ENCODE results near the gene RAB26.

RAB26 gene

GRCh38 chr16:2159175-2159838, 10.9 kb downstream of the RAB26 start:
- no peak for DNase-seq (ENCODE audit: low spot score)

DNA sequence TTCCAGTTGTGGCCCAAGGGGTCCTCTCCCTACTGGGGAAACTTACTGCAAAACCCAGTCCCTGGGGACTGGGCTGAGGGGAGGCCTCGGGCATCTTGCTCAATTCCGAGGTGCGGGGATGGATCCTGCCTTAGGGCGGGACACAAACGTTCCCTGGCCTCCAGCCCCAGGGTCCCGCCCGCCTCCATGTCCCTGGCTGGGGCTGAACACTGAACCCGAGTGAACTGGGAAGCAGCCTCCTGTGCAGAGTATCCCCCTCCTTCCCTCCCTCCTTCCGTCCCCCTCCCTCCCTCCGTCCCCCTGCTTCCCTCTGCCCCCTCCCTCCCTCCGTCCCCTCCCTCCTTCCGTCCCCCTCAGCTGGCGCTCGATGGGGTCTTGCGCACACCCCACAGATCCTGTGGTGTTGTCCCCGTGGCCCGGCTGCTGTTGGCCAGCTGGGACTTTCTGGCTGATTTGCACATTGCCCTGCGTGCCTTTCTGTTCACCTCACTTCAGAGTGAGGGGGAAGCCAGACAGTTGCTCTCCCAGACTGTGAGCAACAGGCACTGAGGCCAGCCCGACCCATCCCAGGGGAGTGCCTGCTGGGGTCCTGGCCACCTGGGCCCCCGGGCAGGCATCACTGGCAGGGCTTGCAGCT, 12.6 kb downstream of the RAB26 start:
- no peak for DNase-seq (ENCODE audit: low spot score)

- DNase-seq (ENCODE audit: low spot score), result no peak
Measured at GRCh38 chr16:2161911-2162310, 13.5 kb downstream of the RAB26 start.

DNA sequence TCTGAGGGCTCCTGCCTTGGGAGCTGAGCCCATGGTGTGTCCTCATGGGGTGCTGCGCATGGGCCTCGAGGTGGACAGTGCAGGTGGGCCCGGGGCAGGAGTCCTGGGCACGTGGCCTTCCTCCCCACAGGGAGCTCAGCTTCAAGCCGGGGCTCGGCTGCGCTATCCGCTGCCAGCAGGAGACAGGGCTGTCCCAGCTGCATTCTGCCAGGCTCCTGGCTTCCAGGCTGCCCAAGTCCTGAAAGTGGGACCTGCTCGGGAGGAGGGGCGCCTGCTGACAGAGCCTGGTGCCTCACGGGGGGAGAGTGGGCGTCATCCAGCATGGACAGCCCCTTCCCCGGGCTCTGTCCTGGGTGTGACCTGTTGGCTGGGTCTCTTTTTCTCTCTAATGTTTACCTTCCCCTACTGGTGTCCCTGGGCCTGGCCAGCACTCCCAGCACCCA, 14.3 kb downstream of the RAB26 start:
- no peak for DNase-seq (ENCODE audit: low spot score)

GRCh38 chr16:2163211-2163881, 14.9 kb downstream of the RAB26 start:
- no peak for DNase-seq (ENCODE audit: low spot score)

- no peak for DNase-seq (ENCODE audit: low spot score)
Measured at GRCh38 chr16:2165861-2166260, 17.4 kb downstream of the RAB26 start.

DNA sequence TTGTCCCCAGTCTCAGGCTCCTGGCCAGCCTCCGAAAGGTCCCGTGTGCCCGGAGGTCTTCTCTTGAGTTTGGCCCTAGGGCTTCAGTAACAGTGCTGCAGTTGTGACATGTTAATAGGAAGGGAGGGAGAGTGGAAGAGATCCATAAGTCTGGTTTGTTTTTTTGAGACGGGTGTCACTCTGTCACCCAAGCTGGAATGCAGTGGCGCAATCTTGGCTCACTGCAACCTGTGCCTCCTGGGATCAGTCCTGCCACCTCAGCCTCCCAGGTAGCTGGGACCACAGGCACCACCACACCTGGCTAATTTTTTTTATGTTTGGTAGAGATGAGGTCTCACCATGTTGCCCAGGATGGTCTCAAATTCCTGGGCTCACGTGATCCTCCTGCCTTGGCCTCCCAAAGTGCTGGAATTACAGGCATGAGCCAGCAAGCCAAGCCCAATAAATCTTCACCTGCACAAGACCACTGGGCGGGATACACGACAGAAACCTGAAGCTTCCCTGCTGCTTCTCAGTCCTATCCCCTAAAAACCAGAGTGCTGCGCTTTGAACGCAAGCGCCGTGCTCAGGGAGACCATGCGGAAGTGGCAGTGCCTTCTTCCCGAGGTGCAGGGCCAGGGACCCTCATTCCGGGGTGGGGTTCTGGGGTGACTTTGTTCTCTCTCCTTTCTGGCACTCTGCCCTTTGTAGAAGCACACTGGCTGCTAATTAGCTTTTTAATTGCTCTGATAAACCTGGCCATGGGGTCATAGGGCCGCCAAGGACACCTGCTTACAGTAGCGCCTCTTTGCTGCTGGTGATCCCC, 18.0 kb downstream of the RAB26 start:
- DNase-seq (ENCODE audit: low spot score), result no peak

GRCh38 chr16:2167068-2167638, 18.7 kb downstream of the RAB26 start:
- DNase-seq (ENCODE audit: low spot score), result no peak

DNA sequence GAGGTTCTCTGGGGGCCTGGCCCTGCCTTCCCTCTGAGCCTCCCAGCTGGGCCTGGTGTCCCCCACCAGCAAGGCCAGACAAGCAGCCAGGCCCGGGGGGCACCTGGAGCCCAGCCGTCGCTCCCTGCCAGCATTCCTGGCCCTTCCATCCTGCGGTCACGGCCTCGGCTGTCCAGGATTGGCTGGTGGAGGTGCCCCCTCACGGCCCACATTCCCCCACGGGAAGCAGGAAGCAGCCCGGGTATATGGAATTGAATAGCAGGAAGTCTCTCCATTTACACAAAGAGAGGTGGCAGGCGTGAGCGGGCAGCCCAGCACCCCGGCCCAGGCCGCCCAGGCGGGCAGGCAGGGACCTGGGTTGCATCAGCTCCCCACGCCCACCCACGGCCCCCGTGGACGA, 21.7 kb downstream of the RAB26 start:
- no peak for DNase-seq (ENCODE audit: low spot score)

DNA sequence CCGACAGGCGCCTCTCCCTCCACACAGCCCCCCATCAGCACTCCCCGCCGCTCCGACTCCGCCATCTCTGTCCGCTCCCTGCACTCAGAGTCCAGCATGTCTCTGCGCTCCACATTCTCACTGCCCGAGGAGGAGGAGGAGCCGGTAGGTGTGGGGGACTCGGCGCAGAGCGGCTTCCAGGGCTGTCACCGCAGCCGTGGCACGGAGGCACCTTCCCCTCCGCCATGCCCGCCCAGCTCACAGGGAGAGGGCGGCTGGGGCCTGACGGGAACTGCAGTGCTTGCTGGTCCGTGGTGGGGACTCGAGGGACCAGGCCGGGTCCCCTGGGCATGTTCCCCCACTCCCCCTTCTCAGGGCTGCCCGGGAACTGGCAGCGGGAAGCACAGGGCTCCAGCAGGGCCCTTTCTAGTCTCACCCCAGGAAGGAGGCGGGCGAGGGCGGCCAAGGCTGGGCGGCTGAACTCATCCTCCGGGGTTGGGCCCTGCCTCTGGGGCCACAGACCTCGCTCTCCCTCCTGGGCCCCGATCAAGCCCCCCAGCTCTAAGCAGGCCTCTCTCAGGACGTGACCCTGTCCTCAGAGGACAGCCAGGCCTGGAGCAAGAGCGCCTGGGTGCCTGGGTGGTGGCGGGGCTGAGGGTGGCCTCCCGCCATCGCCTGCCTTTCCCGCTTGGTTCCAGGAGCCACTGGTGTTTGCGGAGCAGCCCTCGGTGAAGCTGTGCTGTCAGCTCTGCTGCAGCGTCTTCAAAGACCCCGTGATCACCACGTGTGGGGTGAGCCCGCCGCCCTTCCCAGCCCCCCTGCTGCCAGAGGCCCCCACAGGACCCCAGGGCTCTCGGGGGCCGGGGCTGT, 22.4 kb downstream of the RAB26 start:
- no peak for DNase-seq (ENCODE audit: low spot score)

DNA sequence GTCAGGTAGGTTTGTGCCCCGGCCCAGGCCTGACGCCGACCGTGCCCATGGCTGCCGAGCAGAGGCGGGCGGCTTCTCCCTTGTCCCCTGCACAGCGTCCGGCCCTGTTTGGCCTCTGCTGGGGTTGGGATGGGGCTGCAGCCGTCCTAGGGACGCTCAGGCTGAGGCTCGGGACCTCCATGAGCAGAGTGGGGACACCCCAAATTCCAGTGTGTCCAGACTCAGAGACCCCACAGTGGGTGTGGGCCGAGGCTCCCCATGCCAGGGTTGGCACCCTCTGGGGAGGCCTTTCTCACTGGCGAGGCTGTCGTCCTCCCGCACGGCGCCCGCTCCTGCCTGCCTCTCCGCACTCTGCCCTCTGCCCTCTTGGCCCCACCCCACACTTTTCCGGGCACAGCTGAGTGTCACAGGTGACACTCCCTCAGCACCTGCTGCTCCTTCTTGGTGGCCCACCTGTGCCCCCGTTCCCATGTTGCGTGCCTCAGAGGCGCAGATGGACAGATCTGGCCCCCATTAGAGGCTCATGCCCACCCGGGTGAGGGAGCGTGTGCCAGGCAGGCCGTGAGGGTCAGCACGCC, 23.3 kb downstream of the RAB26 start:
- DNase-seq (ENCODE audit: low spot score), result no peak

DNA sequence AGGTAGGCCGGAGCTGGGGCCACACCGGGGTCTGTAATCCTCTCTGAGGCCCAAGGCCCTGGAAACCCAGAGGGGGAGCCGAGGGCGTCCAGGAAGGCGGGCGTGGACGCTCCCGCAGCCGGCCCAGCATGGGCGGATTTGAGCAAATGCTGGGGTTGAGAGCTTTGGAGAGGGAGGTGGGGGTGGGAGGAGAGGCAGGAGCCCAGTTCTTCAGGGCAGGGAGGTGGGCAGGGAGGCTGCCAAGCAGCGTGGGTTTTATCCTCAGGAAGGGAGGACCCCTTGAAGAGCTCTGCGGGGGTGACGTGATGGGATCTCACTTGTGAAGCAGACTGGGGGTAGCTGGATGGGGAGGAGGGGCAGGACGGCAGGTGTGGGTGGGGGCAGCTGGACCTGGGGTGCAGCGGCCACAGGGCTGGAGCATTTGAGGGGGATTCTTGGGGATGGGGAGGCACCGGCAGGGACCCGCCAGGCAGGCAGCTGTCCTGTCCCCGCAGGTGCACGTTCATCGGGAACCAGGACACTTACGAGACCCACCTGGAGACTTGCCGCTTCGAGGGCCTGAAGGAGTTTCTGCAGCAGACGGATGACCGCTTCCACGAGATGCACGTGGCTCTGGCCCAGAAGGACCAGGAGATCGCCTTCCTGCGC, 24.4 kb downstream of the RAB26 start:
- no peak for DNase-seq (ENCODE audit: low spot score)

GRCh38 chr16:2173366-2173765, 24.9 kb downstream of the RAB26 start:
- no peak for DNase-seq (ENCODE audit: low spot score)

- no peak for DNase-seq (ENCODE audit: low spot score)
Measured at GRCh38 chr16:2173916-2174315, 25.5 kb downstream of the RAB26 start.

GRCh38 chr16:2174396-2175131, 26.1 kb downstream of the RAB26 start:
- no peak for DNase-seq (ENCODE audit: low spot score)

DNA sequence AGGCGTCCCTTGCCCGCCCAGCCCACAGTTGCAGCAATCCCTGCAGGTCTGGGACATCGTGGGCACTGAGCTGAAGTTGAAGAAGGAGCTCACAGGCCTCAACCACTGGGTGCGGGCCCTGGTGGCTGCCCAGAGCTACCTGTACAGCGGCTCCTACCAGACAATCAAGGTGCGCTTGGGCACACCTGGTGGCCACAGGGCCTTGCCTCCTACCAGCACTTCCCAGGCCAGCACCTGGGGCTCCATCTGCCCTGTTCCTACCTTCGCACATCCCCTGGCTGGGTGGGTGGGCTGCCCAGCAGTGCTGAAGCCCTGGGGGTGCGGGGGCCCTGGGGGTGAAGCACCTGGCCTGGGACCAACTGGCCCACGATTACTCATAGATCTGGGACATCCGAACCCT, 27.0 kb downstream of the RAB26 start:
- no peak for DNase-seq (ENCODE audit: low spot score)

DNA sequence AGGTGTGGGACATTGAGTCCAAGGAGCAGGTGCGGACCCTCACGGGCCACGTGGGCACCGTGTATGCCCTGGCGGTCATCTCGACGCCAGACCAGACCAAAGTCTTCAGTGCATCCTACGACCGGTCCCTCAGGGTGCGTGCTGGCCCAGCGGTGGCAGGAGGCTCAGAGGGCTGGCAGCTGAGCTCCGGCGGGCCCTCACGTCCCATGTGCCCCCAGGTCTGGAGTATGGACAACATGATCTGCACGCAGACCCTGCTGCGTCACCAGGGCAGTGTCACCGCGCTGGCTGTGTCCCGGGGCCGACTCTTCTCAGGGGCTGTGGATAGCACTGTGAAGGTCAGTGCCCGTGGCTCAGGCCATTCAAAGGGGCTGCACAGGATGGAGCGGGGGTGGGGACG, 27.6 kb downstream of the RAB26 start:
- no peak for DNase-seq (ENCODE audit: low spot score)

DNA sequence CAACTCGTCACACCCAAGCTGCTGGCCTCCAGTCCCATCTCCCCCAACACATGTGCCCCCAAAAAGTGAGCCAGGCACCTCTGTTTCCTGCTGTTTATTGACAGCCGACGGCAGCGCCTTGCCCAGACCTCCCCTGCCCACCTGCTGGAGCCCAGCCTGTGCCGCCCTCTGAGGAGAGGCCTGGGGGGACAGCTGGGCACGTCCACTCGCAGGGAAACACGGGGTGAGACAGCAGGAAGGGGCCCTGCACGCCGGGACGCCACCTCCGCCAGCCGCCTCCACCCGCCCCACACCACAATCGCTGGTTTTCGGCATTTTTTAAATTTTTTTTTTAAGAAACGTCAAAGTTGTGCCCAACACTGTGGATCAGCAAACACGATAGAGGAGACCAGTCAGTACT, 28.7 kb downstream of the RAB26 start:
- no peak for DNase-seq (ENCODE audit: low spot score)

- DNase-seq (ENCODE audit: low spot score), result no peak
Measured at GRCh38 chr16:2177561-2177960, 29.1 kb downstream of the RAB26 start.

Data from activated CD4-positive, alpha-beta T cell treated with anti-CD3 and anti-CD28 coated beads, Interleukin-2, Interleukin-4, amounts not matched to agents 100 ng/mL and 50 ng/mL, durations not matched to agents 16 hours and 8 hours (primary cell).